GM19035 (cell line): ENCODE data around the gene NAV1.
"Not testable (repeated sequence)": the region's sequence is repeated elsewhere in the genome, so short reads cannot be mapped to it uniquely, and the experiment has no call there.

ENCODE experiments used
- ATAC-seq: cut with Tn5 transposase; IDR thresholded peaks from one replicate; pipeline ENCODE4 v1.9.1; 2021; ENCODE audit not compliant: unreplicated experiment

Gene NAV1

DNA sequence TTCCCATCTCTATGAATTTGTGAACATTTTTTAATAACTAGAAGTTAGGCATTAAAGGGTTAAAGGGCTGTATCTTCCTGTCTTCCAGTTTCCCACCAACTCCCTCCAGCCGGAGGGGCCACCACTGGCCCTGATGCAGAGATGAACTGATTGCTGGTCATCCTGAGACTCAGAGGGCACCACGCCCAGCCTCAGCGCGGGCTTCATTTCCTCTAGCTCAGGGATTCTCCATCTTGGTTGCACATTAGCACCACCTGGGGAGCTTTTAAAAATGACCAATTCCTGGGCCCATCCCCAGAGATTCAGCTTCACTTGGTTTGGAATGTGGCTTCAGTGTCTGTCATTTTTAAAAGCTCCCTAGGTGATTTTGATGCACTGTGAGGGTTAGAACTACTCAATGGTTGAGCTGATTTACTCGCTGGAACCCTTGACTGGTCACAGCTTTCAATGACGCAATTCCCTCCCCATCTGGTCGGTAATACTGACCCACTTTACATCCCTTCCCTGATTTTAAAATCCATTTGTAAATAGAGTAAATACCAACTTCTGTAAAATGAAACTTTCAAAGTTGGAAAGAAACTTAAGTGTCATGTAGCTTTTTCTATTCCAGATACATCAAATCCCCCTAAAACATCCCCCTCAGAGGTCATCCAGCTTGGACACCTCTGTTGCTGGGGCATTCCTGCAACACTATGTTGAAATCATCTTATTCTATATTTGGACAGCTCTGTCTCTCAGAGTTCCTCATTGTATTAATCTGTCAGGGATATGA is 5.1 kb downstream of the NAV1 start:
- ATAC-seq, result no peak

DNA sequence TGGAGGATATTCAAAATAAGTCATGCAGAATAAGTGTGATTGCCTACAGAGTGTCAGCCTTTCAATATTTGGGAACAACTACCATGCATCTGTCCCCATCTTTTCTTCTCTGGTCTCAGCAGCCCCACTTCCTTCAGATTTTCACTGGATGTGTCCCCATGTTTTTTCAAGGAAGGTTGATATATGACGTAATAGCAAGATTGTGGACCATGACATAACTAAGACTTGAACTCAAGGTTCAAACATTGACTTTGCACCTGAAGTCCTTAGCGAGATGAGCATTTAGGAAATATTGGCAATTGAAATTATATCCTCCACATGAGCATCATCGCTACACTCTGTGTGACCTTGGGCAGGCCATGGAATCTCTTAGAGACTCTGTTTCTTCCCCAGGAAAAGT is 5.8 kb downstream of the NAV1 start:
- ATAC-seq, result no peak

GRCh38 chr1:201545851-201546492 is 7.0 kb downstream of the NAV1 start:
- ATAC-seq, result no peak

DNA sequence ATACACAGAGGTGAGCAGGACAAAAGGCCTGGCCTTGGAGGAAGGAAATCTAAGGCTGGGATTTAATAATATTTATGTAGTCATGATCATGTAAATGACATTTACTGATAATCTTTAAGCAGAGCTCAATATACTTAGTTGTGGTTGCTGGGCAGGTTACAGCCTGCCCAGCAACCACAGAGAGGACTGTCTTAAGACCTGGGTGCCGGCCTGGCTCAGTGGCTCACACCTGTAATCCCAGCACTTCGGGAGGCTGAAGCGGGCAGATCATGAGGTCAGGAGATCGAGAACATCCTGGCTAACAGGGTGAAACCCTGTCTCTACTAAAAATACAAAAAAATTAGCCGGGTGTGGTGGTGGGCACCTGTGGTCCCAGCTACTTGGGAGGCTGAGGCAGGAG is 10.6 kb downstream of the NAV1 start:
- ATAC-seq, result not testable (repeated sequence)

GRCh38 chr1:201551096-201551495 is 12.2 kb downstream of the NAV1 start:
- no peak for ATAC-seq

DNA sequence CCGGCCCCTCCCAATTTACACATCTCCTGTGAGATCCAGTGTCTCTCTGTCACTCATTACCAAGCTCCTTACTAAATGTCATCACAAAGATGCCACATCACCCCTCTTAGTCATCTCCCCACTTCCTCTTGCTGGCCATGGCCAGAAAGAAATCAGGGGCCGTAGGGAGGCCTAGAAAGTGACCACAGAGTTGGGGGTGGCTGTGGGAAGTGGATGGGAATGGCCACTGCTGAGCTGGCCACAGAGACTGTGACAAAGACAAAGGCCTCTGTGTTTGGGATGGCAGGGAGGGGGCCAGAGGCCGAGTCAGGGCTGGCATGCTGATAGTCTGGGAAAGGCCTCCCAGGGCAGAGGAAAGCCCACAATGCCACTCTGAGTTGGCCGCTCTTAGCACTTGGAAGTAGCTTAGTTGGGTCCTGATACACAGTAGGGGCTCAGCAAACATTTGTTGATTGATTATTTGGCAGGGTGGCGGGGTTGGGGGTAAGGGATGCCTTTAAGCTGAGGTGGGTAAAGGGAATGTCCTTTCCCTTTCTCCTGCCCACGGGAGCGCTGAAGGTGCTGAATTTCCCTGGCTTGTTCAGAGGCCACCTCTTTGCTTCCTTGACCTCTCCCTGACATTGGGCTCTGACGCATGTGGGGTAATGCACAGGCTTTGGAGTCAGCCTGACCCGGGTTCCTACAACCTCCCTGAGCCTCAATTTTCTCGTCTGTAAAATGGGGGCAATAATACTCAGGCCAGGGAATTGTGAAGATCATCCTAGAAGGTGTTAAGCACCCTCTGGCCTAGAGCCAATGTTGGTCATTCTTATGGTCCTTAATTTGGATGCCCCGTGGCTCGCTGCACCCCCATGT is 13.2 kb downstream of the NAV1 start:
- ATAC-seq, result no peak

DNA sequence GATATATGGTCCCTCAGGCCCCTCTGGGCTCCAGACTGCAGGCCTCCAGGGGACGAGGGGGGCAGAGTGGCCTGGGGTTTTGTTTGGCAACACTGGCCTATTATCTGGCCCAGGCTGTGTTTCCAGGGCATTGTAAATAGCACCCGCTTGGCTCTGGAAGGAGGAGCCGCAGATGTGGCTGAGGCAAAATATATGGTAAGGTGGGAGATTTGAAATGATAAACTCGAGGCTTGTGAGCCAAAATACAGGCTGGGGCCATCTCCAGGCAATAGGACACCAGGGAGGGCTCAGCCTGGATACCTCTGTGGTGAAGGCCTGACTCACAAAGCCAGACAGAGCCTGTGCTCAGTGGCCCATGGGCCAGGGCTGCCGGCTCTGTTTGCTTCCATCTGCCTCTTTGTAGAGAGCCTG is 14.0 kb downstream of the NAV1 start:
- no peak for ATAC-seq

DNA sequence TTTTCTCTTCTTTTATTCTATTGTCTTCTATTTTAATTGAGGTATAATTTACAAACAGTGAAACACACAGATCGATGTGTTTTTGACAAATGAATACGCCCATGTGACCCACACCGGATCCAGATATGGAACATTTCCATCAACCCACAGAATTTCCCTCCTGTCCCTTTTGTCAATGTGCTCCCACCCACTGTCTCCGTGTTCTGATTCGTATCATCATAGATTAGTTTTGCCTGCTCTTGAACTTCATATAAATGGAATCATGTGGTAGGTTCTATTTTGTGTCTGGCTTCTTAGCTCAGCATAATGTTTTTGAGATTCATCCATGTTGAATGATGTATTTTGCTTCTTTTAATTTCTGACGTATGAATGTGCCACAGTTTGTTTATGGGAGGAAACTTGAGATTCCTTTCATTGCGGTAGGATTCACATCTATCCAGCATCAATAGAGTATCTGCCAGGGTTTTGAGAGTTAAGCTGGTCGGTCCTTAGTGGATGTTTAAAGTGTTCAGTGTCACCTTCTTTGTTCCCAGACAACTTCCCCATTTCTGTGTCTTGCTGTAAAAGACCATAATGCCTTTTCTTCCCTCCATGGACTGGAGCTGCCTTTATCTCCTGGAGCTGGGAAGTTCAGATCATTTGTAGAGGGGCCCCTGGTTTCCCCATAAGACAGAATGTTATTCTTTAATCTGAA is 14.7 kb downstream of the NAV1 start:
- ATAC-seq, result no peak

DNA sequence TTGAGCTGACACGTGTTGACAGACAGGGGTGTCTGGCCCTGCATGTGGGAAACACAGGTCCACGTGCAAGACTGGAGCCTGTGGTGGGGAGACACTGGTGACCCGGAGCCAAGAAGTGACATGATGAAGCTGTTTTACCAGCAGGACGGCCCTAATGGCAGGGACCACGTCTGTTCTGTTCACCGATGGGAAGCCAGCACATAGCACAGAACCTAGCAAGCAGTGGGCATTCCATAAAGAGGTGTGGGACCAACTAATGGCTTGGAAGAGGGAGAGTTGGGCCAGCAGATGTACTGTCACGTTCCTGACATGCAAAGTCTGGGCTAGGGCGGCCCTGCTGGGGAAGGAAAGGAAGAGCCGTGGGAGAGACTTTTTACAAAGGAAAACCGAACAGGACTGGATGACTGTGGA is 15.3 kb downstream of the NAV1 start:
- no peak for ATAC-seq

- no peak for ATAC-seq
Observed at GRCh38 chr1:201554789-201555592, 16.1 kb downstream of the NAV1 start.

GRCh38 chr1:201555593-201555945 is 16.6 kb downstream of the NAV1 start:
- ATAC-seq, result no peak

DNA sequence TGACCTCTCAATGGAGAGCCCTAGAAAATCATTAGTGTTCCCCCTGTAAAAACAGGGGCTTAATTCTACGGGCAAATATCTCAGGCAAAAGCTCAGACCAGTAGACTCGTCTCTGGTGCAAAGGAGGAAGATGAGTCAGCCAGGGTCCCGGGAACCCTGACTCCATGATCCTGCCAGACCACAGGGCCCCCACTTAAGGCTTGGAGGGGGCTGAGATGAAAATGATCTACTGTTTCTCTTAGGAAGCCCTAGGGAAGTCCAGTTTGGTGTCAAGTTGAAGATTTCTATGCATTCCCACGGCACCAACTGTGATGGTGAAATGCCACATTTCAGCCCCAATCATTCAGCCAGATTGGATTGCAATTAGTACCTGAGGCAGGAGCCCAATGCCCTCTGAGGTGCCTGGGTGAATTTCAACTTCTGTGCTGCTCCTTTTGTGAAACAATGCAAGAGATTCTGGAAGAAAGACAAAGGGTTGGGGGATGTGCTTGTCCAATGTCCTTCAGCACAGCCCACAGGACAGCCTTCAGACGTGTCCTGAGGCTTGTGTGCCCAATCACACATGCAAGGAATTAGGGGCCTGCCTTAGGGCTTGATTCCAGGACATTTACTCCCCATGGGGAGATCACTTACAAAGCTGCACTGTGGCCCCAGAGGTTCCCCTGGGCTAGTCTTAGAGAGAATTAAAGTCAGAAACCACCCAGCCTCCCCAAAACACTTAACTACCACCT is 18.1 kb downstream of the NAV1 start:
- ATAC-seq, result no peak

- no peak for ATAC-seq
Observed at GRCh38 chr1:201557572-201557958, 18.6 kb downstream of the NAV1 start.

GRCh38 chr1:201559679-201560162 is 20.8 kb downstream of the NAV1 start:
- no peak for ATAC-seq

DNA sequence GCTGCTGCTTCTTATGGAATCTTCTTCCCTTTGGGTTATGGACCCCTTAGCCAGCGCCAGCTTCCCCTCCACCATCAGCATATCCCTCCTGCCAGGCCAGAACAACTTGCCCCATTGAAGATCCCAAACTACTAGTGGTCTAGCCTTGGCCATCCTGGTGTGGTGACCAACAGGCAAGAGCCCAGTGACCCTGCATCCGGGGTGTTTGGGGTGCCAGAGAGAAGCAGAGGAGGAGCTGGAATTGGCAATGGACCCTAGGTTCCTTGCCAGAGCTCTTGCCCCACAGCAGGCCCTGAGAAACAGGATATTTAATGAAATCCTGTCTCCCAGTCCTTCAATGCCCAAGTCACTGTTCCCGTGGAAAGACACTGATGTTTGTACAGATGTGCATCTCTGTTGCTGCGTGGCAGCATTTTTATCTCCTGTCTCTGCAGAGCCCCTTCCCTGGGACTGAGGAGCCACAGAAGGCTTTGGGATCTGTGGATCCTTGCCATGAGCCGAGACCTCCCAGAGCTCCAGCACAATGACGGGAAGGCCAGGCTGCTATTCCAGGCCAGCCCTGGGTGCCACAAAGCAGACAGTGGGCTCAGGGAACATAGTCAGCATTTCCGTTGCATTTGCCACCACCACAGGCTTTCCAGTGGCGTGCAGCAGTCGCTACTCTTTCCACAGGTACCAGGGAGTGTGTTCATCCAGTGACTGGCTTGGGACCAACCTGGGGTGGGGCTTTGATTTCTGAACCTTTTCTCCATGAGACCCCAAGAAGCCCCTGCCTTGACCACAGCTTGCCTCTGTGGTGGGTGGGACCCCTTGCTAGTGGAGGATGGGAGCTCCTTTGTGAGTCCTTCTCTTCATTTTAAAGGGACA is 21.6 kb downstream of the NAV1 start:
- ATAC-seq, result no peak

- ATAC-seq, result no peak
Observed at GRCh38 chr1:201561195-201561564, 22.3 kb downstream of the NAV1 start.

DNA sequence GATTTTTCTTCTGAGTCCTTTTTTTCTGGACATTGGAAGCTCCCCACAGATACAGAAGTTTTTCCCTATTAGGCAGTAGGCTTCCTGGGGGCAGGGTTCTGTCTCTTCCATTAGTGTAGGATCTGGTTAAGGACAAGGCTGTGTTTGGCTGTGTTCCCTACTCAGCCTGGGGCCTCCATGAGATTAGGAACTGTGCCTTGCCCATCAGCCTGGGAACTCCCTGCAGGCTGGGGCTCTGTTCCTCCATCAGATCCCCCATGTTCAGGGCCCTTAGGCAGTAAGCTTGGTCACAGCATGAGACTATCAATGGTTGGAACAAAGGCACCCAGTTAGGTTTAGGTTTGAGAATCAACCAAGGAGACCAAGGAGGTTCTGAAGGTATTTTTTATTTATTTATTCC is 22.7 kb downstream of the NAV1 start:
- ATAC-seq, result no peak

GRCh38 chr1:201562257-201562656 is 23.3 kb downstream of the NAV1 start:
- no peak for ATAC-seq
